Measurements from ENCODE around the gene CD8B.

DNA sequence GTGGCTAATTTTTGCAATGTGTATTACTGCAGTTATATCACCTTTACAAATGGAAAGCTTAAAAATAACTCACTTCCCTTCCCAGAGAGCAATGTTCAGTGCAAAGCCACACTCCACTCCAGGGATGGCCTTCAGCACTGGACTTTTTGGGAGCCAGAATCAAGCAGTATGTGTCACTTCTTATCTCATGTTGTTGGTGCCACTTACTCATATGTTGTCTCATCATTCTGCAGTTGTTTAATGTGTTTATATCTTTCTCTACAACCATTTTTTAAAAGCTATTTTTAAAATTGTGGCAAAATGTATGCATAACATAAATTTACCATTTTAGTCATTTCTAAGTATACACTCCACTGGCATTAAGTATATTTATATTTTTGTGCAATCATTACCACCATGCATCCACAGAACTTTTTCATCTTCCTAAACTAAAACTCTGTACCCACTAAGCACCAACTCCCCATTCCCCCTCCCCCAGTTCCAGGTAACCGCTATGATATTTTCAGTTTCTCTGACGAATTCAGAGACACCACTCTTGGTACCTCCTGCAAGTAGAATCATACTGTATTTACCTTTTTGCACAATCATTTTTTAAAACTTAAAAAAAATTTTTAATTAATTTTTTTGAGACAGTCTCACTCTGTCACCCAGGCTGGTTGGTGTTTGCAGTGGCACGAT lies 38.9 kb downstream of the CD8B start:
- TF ChIP-seq, protein P1, sequence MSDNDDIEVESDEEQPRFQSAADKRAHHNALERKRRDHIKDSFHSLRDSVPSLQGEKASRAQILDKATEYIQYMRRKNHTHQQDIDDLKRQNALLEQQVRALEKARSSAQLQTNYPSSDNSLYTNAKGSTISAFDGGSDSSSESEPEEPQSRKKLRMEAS (IDR thresholded peaks at IDR 0.05; ENCODE audit: low read depth), result no peak
- TF ChIP-seq, protein P2, sequence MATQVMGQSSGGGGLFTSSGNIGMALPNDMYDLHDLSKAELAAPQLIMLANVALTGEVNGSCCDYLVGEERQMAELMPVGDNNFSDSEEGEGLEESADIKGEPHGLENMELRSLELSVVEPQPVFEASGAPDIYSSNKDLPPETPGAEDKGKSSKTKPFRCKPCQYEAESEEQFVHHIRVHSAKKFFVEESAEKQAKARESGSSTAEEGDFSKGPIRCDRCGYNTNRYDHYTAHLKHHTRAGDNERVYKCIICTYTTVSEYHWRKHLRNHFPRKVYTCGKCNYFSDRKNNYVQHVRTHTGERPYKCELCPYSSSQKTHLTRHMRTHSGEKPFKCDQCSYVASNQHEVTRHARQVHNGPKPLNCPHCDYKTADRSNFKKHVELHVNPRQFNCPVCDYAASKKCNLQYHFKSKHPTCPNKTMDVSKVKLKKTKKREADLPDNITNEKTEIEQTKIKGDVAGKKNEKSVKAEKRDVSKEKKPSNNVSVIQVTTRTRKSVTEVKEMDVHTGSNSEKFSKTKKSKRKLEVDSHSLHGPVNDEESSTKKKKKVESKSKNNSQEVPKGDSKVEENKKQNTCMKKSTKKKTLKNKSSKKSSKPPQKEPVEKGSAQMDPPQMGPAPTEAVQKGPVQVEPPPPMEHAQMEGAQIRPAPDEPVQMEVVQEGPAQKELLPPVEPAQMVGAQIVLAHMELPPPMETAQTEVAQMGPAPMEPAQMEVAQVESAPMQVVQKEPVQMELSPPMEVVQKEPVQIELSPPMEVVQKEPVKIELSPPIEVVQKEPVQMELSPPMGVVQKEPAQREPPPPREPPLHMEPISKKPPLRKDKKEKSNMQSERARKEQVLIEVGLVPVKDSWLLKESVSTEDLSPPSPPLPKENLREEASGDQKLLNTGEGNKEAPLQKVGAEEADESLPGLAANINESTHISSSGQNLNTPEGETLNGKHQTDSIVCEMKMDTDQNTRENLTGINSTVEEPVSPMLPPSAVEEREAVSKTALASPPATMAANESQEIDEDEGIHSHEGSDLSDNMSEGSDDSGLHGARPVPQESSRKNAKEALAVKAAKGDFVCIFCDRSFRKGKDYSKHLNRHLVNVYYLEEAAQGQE (IDR thresholded peaks at IDR 0.05; ENCODE audit: low read depth, low read length), result no peak
- TF ChIP-seq, protein P3, sequence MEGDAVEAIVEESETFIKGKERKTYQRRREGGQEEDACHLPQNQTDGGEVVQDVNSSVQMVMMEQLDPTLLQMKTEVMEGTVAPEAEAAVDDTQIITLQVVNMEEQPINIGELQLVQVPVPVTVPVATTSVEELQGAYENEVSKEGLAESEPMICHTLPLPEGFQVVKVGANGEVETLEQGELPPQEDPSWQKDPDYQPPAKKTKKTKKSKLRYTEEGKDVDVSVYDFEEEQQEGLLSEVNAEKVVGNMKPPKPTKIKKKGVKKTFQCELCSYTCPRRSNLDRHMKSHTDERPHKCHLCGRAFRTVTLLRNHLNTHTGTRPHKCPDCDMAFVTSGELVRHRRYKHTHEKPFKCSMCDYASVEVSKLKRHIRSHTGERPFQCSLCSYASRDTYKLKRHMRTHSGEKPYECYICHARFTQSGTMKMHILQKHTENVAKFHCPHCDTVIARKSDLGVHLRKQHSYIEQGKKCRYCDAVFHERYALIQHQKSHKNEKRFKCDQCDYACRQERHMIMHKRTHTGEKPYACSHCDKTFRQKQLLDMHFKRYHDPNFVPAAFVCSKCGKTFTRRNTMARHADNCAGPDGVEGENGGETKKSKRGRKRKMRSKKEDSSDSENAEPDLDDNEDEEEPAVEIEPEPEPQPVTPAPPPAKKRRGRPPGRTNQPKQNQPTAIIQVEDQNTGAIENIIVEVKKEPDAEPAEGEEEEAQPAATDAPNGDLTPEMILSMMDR (IDR thresholded peaks at IDR 0.05), result no peak
- TF ChIP-seq ELF1 (IDR thresholded peaks at IDR 0.05) (no peak), EZH2phosphoT487 (IDR thresholded peaks at IDR 0.05; ENCODE audit: borderline replicate concordance, low read depth) (no peak)

Measured in SK-N-SH (cell line).